ENCODE measurements around the gene DOCK7.

DOCK7 gene, protein sequence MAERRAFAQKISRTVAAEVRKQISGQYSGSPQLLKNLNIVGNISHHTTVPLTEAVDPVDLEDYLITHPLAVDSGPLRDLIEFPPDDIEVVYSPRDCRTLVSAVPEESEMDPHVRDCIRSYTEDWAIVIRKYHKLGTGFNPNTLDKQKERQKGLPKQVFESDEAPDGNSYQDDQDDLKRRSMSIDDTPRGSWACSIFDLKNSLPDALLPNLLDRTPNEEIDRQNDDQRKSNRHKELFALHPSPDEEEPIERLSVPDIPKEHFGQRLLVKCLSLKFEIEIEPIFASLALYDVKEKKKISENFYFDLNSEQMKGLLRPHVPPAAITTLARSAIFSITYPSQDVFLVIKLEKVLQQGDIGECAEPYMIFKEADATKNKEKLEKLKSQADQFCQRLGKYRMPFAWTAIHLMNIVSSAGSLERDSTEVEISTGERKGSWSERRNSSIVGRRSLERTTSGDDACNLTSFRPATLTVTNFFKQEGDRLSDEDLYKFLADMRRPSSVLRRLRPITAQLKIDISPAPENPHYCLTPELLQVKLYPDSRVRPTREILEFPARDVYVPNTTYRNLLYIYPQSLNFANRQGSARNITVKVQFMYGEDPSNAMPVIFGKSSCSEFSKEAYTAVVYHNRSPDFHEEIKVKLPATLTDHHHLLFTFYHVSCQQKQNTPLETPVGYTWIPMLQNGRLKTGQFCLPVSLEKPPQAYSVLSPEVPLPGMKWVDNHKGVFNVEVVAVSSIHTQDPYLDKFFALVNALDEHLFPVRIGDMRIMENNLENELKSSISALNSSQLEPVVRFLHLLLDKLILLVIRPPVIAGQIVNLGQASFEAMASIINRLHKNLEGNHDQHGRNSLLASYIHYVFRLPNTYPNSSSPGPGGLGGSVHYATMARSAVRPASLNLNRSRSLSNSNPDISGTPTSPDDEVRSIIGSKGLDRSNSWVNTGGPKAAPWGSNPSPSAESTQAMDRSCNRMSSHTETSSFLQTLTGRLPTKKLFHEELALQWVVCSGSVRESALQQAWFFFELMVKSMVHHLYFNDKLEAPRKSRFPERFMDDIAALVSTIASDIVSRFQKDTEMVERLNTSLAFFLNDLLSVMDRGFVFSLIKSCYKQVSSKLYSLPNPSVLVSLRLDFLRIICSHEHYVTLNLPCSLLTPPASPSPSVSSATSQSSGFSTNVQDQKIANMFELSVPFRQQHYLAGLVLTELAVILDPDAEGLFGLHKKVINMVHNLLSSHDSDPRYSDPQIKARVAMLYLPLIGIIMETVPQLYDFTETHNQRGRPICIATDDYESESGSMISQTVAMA (N-terminal part only)

DNA sequence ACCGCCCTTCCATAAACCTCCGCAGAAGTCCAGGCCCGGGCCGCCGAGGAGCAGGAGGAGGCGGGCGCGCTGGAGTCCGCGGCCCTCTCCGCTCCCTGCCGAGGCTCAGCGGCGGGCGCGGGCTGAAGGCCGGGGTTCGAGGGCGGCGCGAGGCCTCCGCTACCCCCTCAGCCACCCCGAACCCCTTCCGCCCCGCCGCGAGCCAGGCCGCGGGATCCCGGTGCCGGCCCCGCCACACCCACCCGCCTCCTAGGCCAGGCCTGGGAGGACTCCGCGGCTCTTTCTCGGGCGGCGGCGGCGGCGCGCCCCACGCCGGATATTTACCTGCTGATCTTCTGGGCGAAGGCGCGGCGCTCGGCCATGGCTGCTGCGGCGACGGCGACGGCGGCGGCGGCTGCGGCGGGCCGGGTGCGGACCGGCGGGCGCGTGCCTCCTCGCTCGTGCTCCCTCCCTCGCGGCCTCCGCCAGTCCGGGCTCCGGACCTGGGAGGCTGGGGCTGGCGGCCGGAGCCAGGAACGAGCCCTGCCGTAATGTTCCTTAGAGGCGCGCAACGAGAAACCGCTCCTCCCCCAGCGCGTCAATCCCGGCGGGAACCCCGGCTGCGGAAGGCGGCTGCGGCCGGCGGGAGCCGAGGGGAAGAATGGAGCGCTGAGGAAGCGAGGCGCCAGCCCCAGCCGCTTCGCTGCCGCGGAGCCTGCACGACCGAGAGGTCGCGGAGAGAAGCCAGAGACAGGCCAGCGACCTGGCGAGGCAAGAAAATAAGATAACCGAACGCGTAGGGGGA, at the start of gene DOCK7:
Gene DOCK7, minus strand, starts transcription at position 484 of the 784 bp plus-strand sequence. Its CDS starts 122 bp downstream, at position 362.
- no peaks in the 10 kb centered on the region for H3K27me3 ChIP-seq (ENCODE audit: control insufficient read depth in 1 of 2, insufficient read depth in 2 of 2, low read length in 2 of 2)
- peak within 1 kb of the TSS; percentile 58 to 72 for H3K9ac ChIP-seq (ENCODE audit: low read length in 2 of 2)
- no peaks in the 10 kb centered on the region for H3K9me3 ChIP-seq (ENCODE audit: control insufficient read depth in 2 of 2, low read length in 2 of 2)
- H3K27ac ChIP-seq (ENCODE audit: low read length), result peak within 1 kb of the TSS; percentile 24
- no peaks in the 10 kb centered on the region for H3K36me3 ChIP-seq (ENCODE audit: control insufficient read depth in 2 of 2, insufficient read depth in 2 of 2, low read length in 2 of 2)
- peak within 1 kb of the TSS; percentile 84 to 89 for H3K4me3 ChIP-seq (ENCODE audit: low read length in 2 of 2)
- peaks cover 28% of the 10 kb centered on the region for H3K4me1 ChIP-seq (ENCODE audit: control insufficient read depth, insufficient read depth, low read length)

DNA sequence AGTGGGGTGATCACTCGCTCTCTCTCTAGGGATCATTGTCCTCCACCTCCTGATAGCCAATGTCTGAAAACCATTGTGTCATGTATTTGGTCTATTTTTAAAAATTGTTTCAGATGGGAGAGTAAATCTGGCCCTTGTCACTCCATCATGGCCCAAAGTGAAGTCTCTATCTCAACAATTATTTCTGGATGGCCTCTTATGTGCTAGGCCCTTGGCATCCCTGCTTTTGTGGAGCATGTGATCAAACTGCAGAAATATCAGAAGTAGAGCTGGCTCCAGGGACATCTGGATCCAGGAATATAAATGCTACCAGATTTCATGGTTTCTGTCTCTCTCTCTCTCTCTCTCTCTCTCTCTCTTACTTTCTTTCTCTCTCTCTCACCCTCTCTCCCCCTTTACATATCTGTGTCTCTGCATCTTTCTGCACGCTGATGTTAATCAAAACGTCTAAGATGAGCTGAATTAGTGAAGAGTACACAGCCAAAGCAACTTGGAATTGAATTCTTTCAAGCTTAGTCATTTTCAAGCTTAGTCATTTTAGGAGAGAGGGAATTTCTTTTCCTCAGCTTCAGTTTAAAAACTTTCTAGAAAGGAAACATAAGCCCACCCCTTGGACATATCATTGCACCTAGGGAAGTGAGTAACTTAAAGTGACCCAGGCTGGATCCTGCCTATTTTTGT, 47.4 kb upstream of the DOCK7 start:
- H3K27ac ChIP-seq (ENCODE audit: low read length), result no peak overlapping the region

DNA sequence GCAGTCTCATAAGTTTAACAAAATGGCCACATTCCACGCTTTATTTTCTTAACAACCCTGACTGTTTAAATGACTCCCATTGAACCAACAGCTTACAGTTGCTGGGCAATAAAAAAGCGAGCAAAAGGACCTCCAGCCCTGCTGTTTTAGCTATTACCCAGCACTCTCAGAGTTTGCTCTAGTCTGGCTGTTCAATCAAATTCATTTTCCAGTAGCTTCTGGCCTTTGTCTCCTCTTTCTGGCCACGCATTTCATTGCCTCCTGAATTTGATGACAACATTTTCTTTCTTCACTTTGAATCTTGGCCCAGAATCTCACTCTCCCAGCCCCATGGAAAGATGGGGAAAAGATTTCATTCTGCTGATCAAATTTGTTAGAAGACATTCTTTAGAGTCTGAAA, 44.1 kb upstream of the DOCK7 start:
- H3K27me3 ChIP-seq (ENCODE audit: control insufficient read depth in 1 of 2, insufficient read depth in 2 of 2, low read length in 2 of 2), result no peaks in the 10 kb centered on the region
- H3K9ac ChIP-seq (ENCODE audit: low read length in 2 of 2), result no peak overlapping the region
- H3K9me3 ChIP-seq (ENCODE audit: control insufficient read depth in 2 of 2, low read length in 2 of 2), result no peaks in the 10 kb centered on the region
- no peak overlapping the region for H3K4me3 ChIP-seq (ENCODE audit: low read length in 2 of 2)
- H3K4me1 ChIP-seq (ENCODE audit: control insufficient read depth, insufficient read depth, low read length), result no peaks in the 10 kb centered on the region
- H3K27ac ChIP-seq (ENCODE audit: low read length), result no peak overlapping the region
- H3K36me3 ChIP-seq (ENCODE audit: control insufficient read depth in 2 of 2, insufficient read depth in 2 of 2, low read length in 2 of 2), result no peaks in the 10 kb centered on the region

More for the DNA sequence above, 47.4 kb upstream of the DOCK7 start:
- H3K4me3 ChIP-seq (ENCODE audit: low read length in 2 of 2), result no peak overlapping the region
- H3K36me3 ChIP-seq (ENCODE audit: control insufficient read depth in 2 of 2, insufficient read depth in 2 of 2, low read length in 2 of 2), result no peaks in the 10 kb centered on the region
- no peak overlapping the region for H3K9ac ChIP-seq (ENCODE audit: low read length in 2 of 2)
- no peaks in the 10 kb centered on the region for H3K9me3 ChIP-seq (ENCODE audit: control insufficient read depth in 2 of 2, low read length in 2 of 2)
- H3K27me3 ChIP-seq (ENCODE audit: control insufficient read depth in 1 of 2, insufficient read depth in 2 of 2, low read length in 2 of 2), result no peaks in the 10 kb centered on the region
- no peaks in the 10 kb centered on the region for H3K4me1 ChIP-seq (ENCODE audit: control insufficient read depth, insufficient read depth, low read length)

DNA sequence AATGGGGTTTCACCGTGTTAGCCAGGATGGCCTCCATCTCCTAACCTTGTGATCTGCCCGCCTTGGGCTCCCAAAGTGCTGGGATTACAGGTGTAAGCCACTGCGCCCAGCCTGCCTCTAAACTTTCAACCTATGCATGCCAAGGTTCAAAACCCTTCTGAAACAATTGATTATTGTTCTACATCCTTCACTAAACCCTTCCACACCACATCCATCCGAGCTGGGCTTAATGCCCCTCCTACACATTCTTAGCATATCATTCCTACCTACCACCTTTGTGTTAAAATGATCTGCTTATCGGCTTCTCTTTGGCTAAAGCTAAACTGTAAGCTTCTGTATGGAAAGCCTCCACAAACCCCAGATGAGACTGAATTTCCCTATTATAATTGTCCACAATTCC, 40.8 kb upstream of the DOCK7 start:
- H3K36me3 ChIP-seq (ENCODE audit: control insufficient read depth in 2 of 2, insufficient read depth in 2 of 2, low read length in 2 of 2), result no peaks in the 10 kb centered on the region

DNA sequence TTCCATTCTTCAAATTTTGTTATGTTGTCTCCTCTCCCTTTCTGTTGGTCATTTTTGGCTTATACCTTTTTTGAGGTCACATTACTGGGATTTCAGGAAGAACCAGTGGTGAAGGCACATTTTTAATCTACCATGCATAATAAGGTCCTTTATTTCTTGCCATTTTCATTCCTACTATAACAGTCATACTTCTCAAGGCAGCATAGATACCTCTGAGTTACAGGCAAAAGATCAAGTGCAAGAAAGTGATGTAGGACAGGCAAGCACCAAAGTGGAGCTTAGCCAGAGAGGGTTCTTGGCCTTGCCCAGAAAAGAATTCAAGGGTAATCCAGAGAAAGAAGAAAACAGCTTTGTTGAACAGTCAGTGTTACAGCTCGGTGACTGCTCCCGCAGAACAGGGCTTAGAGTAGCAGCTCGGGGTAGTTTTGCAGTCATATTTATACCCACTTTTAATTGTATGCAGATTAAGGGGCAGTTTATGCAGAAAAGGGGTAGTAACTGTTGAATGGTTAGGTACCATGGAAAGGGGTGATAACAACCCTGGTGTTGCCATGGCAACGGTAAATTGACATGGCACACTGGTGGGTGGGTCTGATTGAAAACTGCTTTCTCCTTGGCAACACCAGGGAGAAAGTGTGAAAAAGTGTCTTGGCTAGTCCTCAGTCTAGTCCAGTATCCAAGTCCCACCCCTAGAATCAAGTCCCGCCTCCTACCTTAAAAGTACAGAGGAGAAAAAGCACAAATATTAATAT, 39.6 kb upstream of the DOCK7 start:
- no peaks in the 10 kb centered on the region for H3K4me1 ChIP-seq (ENCODE audit: control insufficient read depth, insufficient read depth, low read length)
- no peak overlapping the region for H3K27ac ChIP-seq (ENCODE audit: low read length)
- no peaks in the 10 kb centered on the region for H3K9me3 ChIP-seq (ENCODE audit: control insufficient read depth in 2 of 2, low read length in 2 of 2)
- no peaks in the 10 kb centered on the region for H3K36me3 ChIP-seq (ENCODE audit: control insufficient read depth in 2 of 2, insufficient read depth in 2 of 2, low read length in 2 of 2)
- no peaks in the 10 kb centered on the region for H3K27me3 ChIP-seq (ENCODE audit: control insufficient read depth in 1 of 2, insufficient read depth in 2 of 2, low read length in 2 of 2)
- no peak overlapping the region for H3K4me3 ChIP-seq (ENCODE audit: low read length in 2 of 2)
- no peak overlapping the region for H3K9ac ChIP-seq (ENCODE audit: low read length in 2 of 2)

More for the DNA sequence above, 40.8 kb upstream of the DOCK7 start:
- Histone ChIP-seq H3K9me3 (ENCODE audit: control insufficient read depth in 2 of 2, low read length in 2 of 2) (no peaks in the 10 kb centered on the region), H3K4me3 (ENCODE audit: low read length in 2 of 2) (no peak overlapping the region), H3K27me3 (ENCODE audit: control insufficient read depth in 1 of 2, insufficient read depth in 2 of 2, low read length in 2 of 2) (no peaks in the 10 kb centered on the region), H3K27ac (ENCODE audit: low read length) (no peak overlapping the region), H3K4me1 (ENCODE audit: control insufficient read depth, insufficient read depth, low read length) (no peaks in the 10 kb centered on the region), H3K9ac (ENCODE audit: low read length in 2 of 2) (no peak overlapping the region)

DNA sequence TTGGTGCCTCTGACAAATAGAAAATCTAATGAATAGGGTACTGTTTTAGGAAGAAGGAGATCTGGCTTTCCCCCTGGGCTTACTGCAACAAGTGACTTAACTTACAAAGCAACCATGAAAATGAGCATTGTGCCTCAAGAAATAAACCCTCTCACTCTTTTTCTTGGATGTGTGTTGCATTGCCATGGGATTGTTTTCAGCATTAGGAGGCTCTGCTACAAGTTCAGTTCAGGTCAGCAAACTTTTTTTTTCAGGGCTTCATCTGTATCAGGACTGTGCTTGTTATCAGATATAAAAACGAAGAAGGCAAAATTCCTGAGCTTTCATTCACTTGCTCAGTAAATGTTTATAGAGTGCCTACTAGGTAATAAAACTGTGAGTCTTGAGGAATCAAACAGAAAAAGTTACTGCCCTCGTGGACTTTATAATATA, 37.8 kb upstream of the DOCK7 start:
- H3K4me3 ChIP-seq (ENCODE audit: low read length in 2 of 2), result no peak overlapping the region
- no peaks in the 10 kb centered on the region for H3K9me3 ChIP-seq (ENCODE audit: control insufficient read depth in 2 of 2, low read length in 2 of 2)
- H3K9ac ChIP-seq (ENCODE audit: low read length in 2 of 2), result no peak overlapping the region
- no peaks in the 10 kb centered on the region for H3K27me3 ChIP-seq (ENCODE audit: control insufficient read depth in 1 of 2, insufficient read depth in 2 of 2, low read length in 2 of 2)
- no peaks in the 10 kb centered on the region for H3K36me3 ChIP-seq (ENCODE audit: control insufficient read depth in 2 of 2, insufficient read depth in 2 of 2, low read length in 2 of 2)
- no peaks in the 10 kb centered on the region for H3K4me1 ChIP-seq (ENCODE audit: control insufficient read depth, insufficient read depth, low read length)
- no peak overlapping the region for H3K27ac ChIP-seq (ENCODE audit: low read length)

DNA sequence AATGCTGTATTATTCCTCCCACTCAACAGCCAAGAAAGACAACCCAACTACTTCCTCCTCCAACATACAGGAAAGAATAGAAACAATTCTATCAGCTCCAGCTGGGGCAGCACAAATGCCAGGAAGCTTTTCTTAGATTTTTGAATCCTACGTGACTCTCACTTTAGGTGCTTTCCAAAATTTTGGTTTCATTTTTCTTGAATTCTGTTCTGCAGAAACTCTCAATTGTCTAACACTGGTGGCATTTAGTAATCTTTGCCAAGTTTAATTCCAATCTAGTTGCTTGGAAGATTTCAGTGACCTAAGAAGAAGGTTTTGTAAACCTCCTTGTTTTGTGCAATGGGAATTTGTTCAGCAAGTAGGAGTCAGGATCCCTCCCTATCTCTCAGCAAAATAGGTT, 37.1 kb upstream of the DOCK7 start:
- peak overlapping the region in 1 of 2 donors; percentile 4 for H3K9ac ChIP-seq (ENCODE audit: low read length in 2 of 2)
- no peaks in the 10 kb centered on the region for H3K36me3 ChIP-seq (ENCODE audit: control insufficient read depth in 2 of 2, insufficient read depth in 2 of 2, low read length in 2 of 2)
- H3K4me1 ChIP-seq (ENCODE audit: control insufficient read depth, insufficient read depth, low read length), result no peaks in the 10 kb centered on the region
- H3K27ac ChIP-seq (ENCODE audit: low read length), result no peak overlapping the region
- no peaks in the 10 kb centered on the region for H3K27me3 ChIP-seq (ENCODE audit: control insufficient read depth in 1 of 2, insufficient read depth in 2 of 2, low read length in 2 of 2)
- no peak overlapping the region for H3K4me3 ChIP-seq (ENCODE audit: low read length in 2 of 2)
- H3K9me3 ChIP-seq (ENCODE audit: control insufficient read depth in 2 of 2, low read length in 2 of 2), result no peaks in the 10 kb centered on the region

DNA sequence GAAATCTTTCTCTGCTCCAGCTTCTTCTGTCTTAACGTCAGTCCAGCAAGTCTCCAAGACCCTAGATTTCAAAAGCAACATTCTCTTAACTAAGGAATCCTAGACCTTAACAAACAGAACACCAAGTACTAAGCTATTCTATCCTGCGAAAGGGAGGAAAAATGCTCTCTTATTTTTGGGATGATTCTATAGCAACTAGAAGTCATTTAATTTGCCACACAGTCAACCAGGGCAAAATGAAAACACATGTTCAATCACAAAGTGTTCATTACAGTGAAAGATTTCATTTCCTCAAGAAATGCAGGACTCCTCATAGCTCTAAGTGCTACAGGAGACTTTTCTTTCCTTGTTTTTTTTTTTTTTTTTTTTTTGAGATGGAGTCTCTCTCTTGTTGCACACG, 36.2 kb upstream of the DOCK7 start:
- H3K27ac ChIP-seq (ENCODE audit: low read length), result no peak overlapping the region
- no peaks in the 10 kb centered on the region for H3K4me1 ChIP-seq (ENCODE audit: control insufficient read depth, insufficient read depth, low read length)
- H3K4me3 ChIP-seq (ENCODE audit: low read length in 2 of 2), result no peak overlapping the region
- no peaks in the 10 kb centered on the region for H3K27me3 ChIP-seq (ENCODE audit: control insufficient read depth in 1 of 2, insufficient read depth in 2 of 2, low read length in 2 of 2)
- H3K9ac ChIP-seq (ENCODE audit: low read length in 2 of 2), result no peak overlapping the region
- no peaks in the 10 kb centered on the region for H3K9me3 ChIP-seq (ENCODE audit: control insufficient read depth in 2 of 2, low read length in 2 of 2)
- no peaks in the 10 kb centered on the region for H3K36me3 ChIP-seq (ENCODE audit: control insufficient read depth in 2 of 2, insufficient read depth in 2 of 2, low read length in 2 of 2)

DNA sequence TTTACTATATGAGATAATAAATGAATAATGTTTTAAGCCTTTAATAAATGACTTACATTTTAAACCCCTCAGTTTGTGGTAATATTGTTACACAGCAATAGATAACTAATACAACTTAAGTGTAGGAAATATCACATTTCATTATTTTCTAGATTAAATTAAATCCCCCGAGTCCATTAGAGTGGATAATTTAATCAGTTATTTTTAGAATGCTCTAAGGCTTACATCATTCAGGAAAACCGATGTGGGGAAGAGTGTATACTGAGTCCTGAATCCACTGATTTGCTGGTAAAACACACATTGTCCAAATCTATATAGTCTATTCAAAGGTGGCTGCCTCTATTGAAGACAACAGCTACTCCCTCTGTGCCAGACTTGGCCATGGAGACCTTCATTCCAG, 35.7 kb upstream of the DOCK7 start:
- Histone ChIP-seq H3K27me3 (ENCODE audit: control insufficient read depth in 1 of 2, insufficient read depth in 2 of 2, low read length in 2 of 2) (no peaks in the 10 kb centered on the region), H3K27ac (ENCODE audit: low read length) (no peak overlapping the region), H3K4me3 (ENCODE audit: low read length in 2 of 2) (no peak overlapping the region), H3K9me3 (ENCODE audit: control insufficient read depth in 2 of 2, low read length in 2 of 2) (no peaks in the 10 kb centered on the region), H3K9ac (ENCODE audit: low read length in 2 of 2) (no peak overlapping the region), H3K36me3 (ENCODE audit: control insufficient read depth in 2 of 2, insufficient read depth in 2 of 2, low read length in 2 of 2) (no peaks in the 10 kb centered on the region), H3K4me1 (ENCODE audit: control insufficient read depth, insufficient read depth, low read length) (no peaks in the 10 kb centered on the region)

Measured in stomach smooth muscle (tissue), 2 donors.